ENCODE data around the gene ENTPD8. TPM values are rescaled to one million over a fixed set of nuclear protein-coding genes. Genes with fewer than 3 reads are reported as not detected.
A peak's percentile ranks its signal among the peaks of the same experiment; 100 is the strongest.

The ENTPD8 gene
- total RNA-seq, 6 donors from 2014 or later = 0.15 to 0.17 TPM; not detected in 4

DNA sequence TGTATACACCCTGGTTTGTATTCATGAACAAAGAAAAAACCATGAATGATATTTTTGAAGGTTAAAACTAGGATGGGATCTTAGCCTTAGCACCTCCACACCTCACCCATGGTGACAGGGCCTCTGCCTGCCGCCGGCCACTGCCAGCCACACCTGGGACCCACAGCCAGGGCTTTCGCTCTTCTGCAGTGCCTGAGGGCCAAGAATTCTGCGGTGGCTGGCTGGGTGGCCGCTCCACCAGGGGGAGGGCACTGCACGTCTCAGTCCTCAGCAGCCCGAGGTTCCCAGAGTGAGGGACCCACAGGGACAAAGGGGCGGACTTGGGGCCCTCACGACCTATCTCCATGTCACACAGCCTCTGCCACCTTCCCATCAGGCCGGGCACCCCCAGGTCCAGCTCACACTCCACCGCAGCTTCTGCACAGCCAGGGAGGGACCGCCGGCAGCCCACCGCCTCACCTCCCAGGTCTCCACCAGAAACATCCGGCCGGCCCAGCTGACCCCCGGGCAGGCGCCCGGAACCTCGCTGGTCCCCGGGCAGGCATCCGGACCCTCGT is 25.1 kb downstream of the ENTPD8 start:
- ATAC-seq (ENCODE audit: low FRiP score in 2 of 2) (no peak), DNase-seq (no peak)
- WGBS, 2 donors = 83 to 98% methylated on average over 1 to 23 of the region's 23 CpGs
- no peaks in the 10 kb centered on the region for H3K27me3 ChIP-seq
- peaks cover 13 to 31% (median 15%) of the 10 kb centered on the region in 4 donors for H3K4me1 ChIP-seq
- TF ChIP-seq EP300 (IDR thresholded peaks at IDR 0.05) (no peak), POLR2A (IDR thresholded peaks at IDR 0.05) (no peak), POLR2AphosphoS5 (IDR thresholded peaks at IDR 0.05) (no peak)
- TF ChIP-seq, protein P1, sequence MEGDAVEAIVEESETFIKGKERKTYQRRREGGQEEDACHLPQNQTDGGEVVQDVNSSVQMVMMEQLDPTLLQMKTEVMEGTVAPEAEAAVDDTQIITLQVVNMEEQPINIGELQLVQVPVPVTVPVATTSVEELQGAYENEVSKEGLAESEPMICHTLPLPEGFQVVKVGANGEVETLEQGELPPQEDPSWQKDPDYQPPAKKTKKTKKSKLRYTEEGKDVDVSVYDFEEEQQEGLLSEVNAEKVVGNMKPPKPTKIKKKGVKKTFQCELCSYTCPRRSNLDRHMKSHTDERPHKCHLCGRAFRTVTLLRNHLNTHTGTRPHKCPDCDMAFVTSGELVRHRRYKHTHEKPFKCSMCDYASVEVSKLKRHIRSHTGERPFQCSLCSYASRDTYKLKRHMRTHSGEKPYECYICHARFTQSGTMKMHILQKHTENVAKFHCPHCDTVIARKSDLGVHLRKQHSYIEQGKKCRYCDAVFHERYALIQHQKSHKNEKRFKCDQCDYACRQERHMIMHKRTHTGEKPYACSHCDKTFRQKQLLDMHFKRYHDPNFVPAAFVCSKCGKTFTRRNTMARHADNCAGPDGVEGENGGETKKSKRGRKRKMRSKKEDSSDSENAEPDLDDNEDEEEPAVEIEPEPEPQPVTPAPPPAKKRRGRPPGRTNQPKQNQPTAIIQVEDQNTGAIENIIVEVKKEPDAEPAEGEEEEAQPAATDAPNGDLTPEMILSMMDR (IDR thresholded peaks at IDR 0.05) = no peak
- H3K4me3 ChIP-seq = no peak overlapping the region
- H3K9me3 ChIP-seq = no peaks in the 10 kb centered on the region
- no peak overlapping the region for H3K27ac ChIP-seq
- H3K36me3 ChIP-seq = no peaks in the 10 kb centered on the region

DNA sequence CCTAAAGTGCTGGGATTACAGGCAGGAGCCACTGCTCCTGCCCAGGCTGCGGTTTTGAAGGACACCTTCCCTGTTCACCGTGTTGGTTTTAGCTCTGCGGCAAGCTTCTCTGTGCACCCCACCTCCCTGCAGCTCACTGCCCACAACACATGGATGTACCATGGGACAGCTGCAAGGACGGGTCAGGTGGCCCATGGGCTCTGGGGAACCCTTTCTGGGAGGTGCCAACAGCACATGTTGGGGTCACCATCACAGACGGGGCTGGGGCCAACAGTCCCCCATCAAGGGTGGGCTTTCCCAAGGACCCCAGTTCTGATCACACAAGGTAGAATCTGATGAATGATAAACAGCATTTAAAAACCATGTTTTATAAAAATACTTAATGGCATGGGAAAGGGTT is 25.7 kb downstream of the ENTPD8 start:
- peaks cover 19 to 38% (median 21%) of the 10 kb centered on the region in 4 donors for H3K4me1 ChIP-seq
- 95 to 100% methylated on average over 4 to 5 of the region's 5 CpGs for WGBS, 2 donors
- H3K27ac ChIP-seq = no peak overlapping the region
- no peaks in the 10 kb centered on the region for H3K36me3 ChIP-seq
- H3K27me3 ChIP-seq = no peaks in the 10 kb centered on the region
- no peak for TF ChIP-seq POLR2A (IDR thresholded peaks at IDR 0.05)
- TF ChIP-seq POLR2AphosphoS5 (IDR thresholded peaks at IDR 0.05) = no peak
- TF ChIP-seq, protein P1 (IDR thresholded peaks at IDR 0.05) = no peak
- TF ChIP-seq EP300 (IDR thresholded peaks at IDR 0.05) = no peak
- H3K9me3 ChIP-seq = no peaks in the 10 kb centered on the region
- no peak overlapping the region for H3K4me3 ChIP-seq
- ATAC-seq (ENCODE audit: low FRiP score in 2 of 2) = no peak
- DNase-seq = no peak

DNA sequence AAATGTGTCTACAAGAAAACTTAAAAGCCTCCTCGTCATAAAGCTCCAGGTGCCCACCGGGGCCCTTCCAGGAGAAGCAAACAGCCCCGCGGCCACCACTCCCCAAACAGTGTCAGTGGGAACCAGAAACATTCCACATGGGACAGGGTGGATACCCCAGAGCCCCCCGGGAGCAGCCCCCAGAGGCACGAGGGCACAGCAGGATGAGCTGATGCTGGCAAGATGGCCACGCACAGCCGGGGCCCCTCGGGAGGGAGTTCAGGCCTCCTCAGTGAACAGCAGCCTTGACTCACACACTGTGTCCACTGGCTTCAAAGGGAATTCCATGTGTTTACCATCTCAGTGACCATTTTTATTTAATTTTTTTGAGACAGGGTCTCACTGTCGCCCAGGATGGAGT is 28.7 kb downstream of the ENTPD8 start:
- H3K4me3 ChIP-seq = no peak overlapping the region
- no peaks in the 10 kb centered on the region for H3K27me3 ChIP-seq
- DNase-seq (peak in 1 of 2 donors; percentile 69), ATAC-seq (ENCODE audit: low FRiP score in 2 of 2) (no peak)
- no peaks in the 10 kb centered on the region for H3K36me3 ChIP-seq
- 75 to 79% methylated on average over 9 to 10 of the region's 10 CpGs for WGBS, 2 donors
- peak overlapping the region; percentile 79 to 89 (median 87) for H3K27ac ChIP-seq
- H3K4me1 ChIP-seq = peaks cover 20 to 39% (median 25%) of the 10 kb centered on the region in 4 donors
- no peaks in the 10 kb centered on the region for H3K9me3 ChIP-seq
- TF ChIP-seq EP300 (IDR thresholded peaks at IDR 0.05) = no peak
- no peak for TF ChIP-seq POLR2A (IDR thresholded peaks at IDR 0.05)
- TF ChIP-seq, protein P1 (IDR thresholded peaks at IDR 0.05) = no peak
- TF ChIP-seq POLR2AphosphoS5 (IDR thresholded peaks at IDR 0.05) = no peak

DNA sequence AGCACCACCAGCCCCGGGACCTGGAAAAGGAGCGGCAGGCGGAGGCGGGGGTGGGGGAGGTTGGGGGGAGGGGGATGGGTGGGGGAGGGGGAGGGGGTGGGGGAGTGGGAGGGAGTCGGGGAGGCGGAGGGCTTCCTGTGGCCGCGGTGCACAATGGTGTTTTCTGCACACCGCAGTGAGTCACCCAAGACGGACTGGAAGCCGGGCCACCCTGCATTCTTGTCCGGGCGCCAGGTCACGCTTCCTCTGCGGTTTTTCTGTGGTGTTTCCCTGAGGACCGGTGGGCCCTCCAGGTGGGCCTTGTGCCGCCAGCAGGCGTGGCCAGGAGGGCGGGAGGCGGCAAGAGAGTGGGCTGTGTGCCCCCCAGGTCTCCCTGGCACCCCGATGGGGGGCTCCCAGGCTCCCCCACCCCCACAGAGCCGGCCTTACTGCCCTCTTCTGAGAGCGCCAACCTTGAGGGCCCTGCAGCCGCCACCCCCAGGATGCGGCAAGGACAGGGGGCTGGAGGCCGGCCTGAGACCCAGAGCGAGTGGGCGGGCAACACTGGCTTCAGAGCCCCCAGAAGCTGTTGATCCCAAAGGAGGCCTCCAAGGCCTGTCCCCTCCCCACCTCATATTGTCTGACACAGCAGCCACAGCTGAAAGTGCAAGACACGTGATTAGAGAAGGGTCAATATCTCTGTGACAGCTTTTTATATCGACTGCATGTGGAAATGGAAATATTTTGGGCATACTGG is 29.3 kb downstream of the ENTPD8 start:
- TF ChIP-seq POLR2AphosphoS5 (IDR thresholded peaks at IDR 0.05) (peak; percentile 34 to 36), POLR2A (IDR thresholded peaks at IDR 0.05) (no peak)
- TF ChIP-seq, protein P1 (IDR thresholded peaks at IDR 0.05) = no peak
- no peaks in the 10 kb centered on the region for H3K36me3 ChIP-seq
- H3K4me1 ChIP-seq = peaks cover 26 to 39% (median 31%) of the 10 kb centered on the region in 4 donors
- H3K27me3 ChIP-seq = peaks cover 0 to 4% (median 1%) of the 10 kb centered on the region in 4 donors
- DNase-seq (peak; percentile 84 to 86), ATAC-seq (ENCODE audit: low FRiP score in 2 of 2) (peak; percentile 26 to 66)
- 20 to 37% methylated on average over 8 to 15 of the region's 30 CpGs for WGBS, 2 donors
- peak overlapping the region in 2 of 4 donors; percentile 17 to 21 for H3K4me3 ChIP-seq
- peak overlapping the region; percentile 79 to 89 (median 87) for H3K27ac ChIP-seq
- no peaks in the 10 kb centered on the region for H3K9me3 ChIP-seq
